HepG2 (cell line): ENCODE results near the gene ELOVL2. TPM values are rescaled to one million over a fixed set of nuclear protein-coding genes. Genes with fewer than 3 reads are reported as not detected.

Experiments used
- FOXP1 ChIP-seq, 2 experiments: fragments of 450-650 bp in 1 of 2; IDR thresholded peaks; 2 replicates each; pipeline ENCODE4 v1.6.1; 2017 to 2018; ENCODE audit warnings: antibody characterized with exemption in 1 of 2
- KAT7 ChIP-seq: IDR thresholded peaks from 2 replicates; pipeline ENCODE4 v1.6.1; 2018; ENCODE audit warnings: borderline replicate concordance, missing compliant biosample characterization
- MIER3 ChIP-seq: IDR thresholded peaks from 2 replicates; pipeline ENCODE4 v1.6.1; 2016; ENCODE audit warnings: missing compliant biosample characterization, borderline replicate concordance
- MTA1 ChIP-seq: sonication (generic); formaldehyde crosslinking; IDR thresholded peaks from 2 replicates; pipeline ENCODE4 v1.4.0; 2020; ENCODE audit warnings: missing genetic modification reagents, mild to moderate bottlenecking, borderline replicate concordance
- SNAPC2 ChIP-seq: sonication (generic); formaldehyde crosslinking; IDR thresholded peaks from 2 replicates; pipeline ENCODE4 v1.8.1; 2022; ENCODE audit warnings: mild to moderate bottlenecking, missing genetic modification reagents
- SP2 ChIP-seq: sonication (generic); formaldehyde crosslinking; IDR thresholded peaks from 2 replicates; pipeline ENCODE4 v1.5.1; 2020; ENCODE audit warnings: mild to moderate bottlenecking, missing genetic modification reagents
- SRSF1 ChIP-seq: fragments of 200-400 bp; formaldehyde crosslinking; optimal IDR thresholded peaks from 2 replicates; pipeline ENCODE3; 2017; ENCODE audit warnings: mild to moderate bottlenecking, low read depth, low read length, moderate library complexity
- THAP11 ChIP-seq: IDR thresholded peaks from 2 replicates; pipeline ENCODE4 v1.6.1; 2016; ENCODE audit warnings: missing biosample characterization, missing genetic modification reagents
- THRA ChIP-seq: sonication (generic); formaldehyde crosslinking; IDR thresholded peaks from 2 replicates; pipeline ENCODE4 v1.4.0; 2020; ENCODE audit warnings: missing genetic modification reagents, borderline replicate concordance
- ZNF235 ChIP-seq: sonication (generic); formaldehyde crosslinking; IDR thresholded peaks from 2 replicates; pipeline ENCODE4 v1.8.1; 2023; ENCODE audit warnings: mild to moderate bottlenecking, missing genetic modification reagents, borderline replicate concordance
- ZNF512B ChIP-seq: sonication (generic); formaldehyde crosslinking; IDR thresholded peaks from 2 replicates; pipeline ENCODE4 v1.5.1; 2020; ENCODE audit warnings: missing genetic modification reagents, mild to moderate bottlenecking, borderline replicate concordance
- polyA plus RNA-seq, 8 experiments: library from polyadenylated mRNA; depleted of rRNA in 3 of 8; stranded (reverse) in 7 of 8; unstranded in 1 of 8; fragments of >200 nt; fragmentation: Illumina TruSeq in 4 of 8; extraction: Trizol in 4 of 8; gene quantifications; 2 replicates each; pipeline versions ENCODE4 v1.2.1 to v1.2.3, GENCODE V29; 2011 to 2016; ENCODE audit warnings: low read depth in 4 of 8, missing spikeins in 1 of 8, mixed read lengths in 1 of 8; ENCODE audit not compliant: insufficient read depth in 1 of 8
- total RNA-seq, 5 experiments: library from RNA; depleted of rRNA; stranded (reverse); fragments of >200 nt; fragmentation: Illumina TruSeq; extraction: Trizol; gene quantifications; 2 replicates each; pipeline ENCODE4 v1.2.3, GENCODE V29; 2016; ENCODE audit warnings: low read depth in 1 of 5
- TF ChIP-seq, protein P1 (sequence below), 2 experiments: fragments of 450-650 bp in 1 of 2; sonication (generic) in 1 of 2; formaldehyde crosslinking in 1 of 2; IDR thresholded peaks; 2 replicates each; pipeline versions ENCODE4 v1.6.1 to v1.8.0; 2016 to 2022; ENCODE audit warnings: antibody characterized with exemption in 1 of 2, mild to moderate bottlenecking in 1 of 2, missing genetic modification reagents in 1 of 2
- TF ChIP-seq, protein P2 (sequence below): sonication (generic); formaldehyde crosslinking; IDR thresholded peaks from 2 replicates; pipeline ENCODE4 v1.5.0; 2020; ENCODE audit warnings: mild to moderate bottlenecking, missing genetic modification reagents

ELOVL2 gene
- total and polyA plus RNA-seq, 2 of the 13 experiments (the other 11 are each of a cell fraction or from before 2014, with no cell fraction given), result 43.6 to 65.4 TPM

- TF ChIP-seq, protein P1, sequence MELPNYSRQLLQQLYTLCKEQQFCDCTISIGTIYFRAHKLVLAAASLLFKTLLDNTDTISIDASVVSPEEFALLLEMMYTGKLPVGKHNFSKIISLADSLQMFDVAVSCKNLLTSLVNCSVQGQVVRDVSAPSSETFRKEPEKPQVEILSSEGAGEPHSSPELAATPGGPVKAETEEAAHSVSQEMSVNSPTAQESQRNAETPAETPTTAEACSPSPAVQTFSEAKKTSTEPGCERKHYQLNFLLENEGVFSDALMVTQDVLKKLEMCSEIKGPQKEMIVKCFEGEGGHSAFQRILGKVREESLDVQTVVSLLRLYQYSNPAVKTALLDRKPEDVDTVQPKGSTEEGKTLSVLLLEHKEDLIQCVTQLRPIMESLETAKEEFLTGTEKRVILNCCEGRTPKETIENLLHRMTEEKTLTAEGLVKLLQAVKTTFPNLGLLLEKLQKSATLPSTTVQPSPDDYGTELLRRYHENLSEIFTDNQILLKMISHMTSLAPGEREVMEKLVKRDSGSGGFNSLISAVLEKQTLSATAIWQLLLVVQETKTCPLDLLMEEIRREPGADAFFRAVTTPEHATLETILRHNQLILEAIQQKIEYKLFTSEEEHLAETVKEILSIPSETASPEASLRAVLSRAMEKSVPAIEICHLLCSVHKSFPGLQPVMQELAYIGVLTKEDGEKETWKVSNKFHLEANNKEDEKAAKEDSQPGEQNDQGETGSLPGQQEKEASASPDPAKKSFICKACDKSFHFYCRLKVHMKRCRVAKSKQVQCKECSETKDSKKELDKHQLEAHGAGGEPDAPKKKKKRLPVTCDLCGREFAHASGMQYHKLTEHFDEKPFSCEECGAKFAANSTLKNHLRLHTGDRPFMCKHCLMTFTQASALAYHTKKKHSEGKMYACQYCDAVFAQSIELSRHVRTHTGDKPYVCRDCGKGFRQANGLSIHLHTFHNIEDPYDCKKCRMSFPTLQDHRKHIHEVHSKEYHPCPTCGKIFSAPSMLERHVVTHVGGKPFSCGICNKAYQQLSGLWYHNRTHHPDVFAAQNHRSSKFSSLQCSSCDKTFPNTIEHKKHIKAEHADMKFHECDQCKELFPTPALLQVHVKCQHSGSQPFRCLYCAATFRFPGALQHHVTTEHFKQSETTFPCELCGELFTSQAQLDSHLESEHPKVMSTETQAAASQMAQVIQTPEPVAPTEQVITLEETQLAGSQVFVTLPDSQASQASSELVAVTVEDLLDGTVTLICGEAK (IDR thresholded peaks at IDR 0.05), result peak; percentile 41
- TF ChIP-seq, protein P1 (CRISPR knock-in tag; IDR thresholded peaks at IDR 0.05), result no peak
- TF ChIP-seq ZNF235, result no peak
- no peak for TF ChIP-seq SRSF1
- no peak for TF ChIP-seq THAP11 (CRISPR knock-in tag)
- TF ChIP-seq ZNF512B (CRISPR knock-in tag), result no peak
- TF ChIP-seq SNAPC2, result peak; percentile 68; the same call in 1 of the 2 replicates
- TF ChIP-seq SP2 (CRISPR knock-in tag), result no peak
- peak; percentile 67; the same call in 1 of the 2 replicates for TF ChIP-seq KAT7 (CRISPR knock-in tag)
- TF ChIP-seq, protein P2, sequence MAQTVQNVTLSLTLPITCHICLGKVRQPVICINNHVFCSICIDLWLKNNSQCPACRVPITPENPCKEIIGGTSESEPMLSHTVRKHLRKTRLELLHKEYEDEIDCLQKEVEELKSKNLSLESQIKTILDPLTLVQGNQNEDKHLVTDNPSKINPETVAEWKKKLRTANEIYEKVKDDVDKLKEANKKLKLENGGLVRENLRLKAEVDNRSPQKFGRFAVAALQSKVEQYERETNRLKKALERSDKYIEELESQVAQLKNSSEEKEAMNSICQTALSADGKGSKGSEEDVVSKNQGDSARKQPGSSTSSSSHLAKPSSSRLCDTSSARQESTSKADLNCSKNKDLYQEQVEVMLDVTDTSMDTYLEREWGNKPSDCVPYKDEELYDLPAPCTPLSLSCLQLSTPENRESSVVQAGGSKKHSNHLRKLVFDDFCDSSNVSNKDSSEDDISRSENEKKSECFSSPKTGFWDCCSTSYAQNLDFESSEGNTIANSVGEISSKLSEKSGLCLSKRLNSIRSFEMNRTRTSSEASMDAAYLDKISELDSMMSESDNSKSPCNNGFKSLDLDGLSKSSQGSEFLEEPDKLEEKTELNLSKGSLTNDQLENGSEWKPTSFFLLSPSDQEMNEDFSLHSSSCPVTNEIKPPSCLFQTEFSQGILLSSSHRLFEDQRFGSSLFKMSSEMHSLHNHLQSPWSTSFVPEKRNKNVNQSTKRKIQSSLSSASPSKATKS, result no peak
- no peak for TF ChIP-seq THRA (CRISPR knock-in tag)
- peak; percentile 30; the same call in 1 of the 2 replicates for TF ChIP-seq FOXP1 (IDR thresholded peaks at IDR 0.05)
- no peak for TF ChIP-seq FOXP1 (CRISPR knock-in tag; IDR thresholded peaks at IDR 0.05)
- TF ChIP-seq MTA1 (CRISPR knock-in tag), result no peak
- no peak for TF ChIP-seq MIER3
Observed at GRCh38 chr6:11036977-11037430, 7.1 kb downstream of the ELOVL2 start (continued).
